ENCODE data around the gene RFX2. TPM values are rescaled to one million over a fixed set of nuclear protein-coding genes. Genes with fewer than 3 reads are reported as not detected.
A peak's percentile ranks its signal among the peaks of the same experiment; 100 is the strongest.
"Not testable (repeated sequence)": the region's sequence is repeated elsewhere in the genome, so short reads cannot be mapped to it uniquely, and the experiment has no call there.

RFX2 gene
- 2.8 and 4.3 TPM in 2 replicates for total RNA-seq

DNA sequence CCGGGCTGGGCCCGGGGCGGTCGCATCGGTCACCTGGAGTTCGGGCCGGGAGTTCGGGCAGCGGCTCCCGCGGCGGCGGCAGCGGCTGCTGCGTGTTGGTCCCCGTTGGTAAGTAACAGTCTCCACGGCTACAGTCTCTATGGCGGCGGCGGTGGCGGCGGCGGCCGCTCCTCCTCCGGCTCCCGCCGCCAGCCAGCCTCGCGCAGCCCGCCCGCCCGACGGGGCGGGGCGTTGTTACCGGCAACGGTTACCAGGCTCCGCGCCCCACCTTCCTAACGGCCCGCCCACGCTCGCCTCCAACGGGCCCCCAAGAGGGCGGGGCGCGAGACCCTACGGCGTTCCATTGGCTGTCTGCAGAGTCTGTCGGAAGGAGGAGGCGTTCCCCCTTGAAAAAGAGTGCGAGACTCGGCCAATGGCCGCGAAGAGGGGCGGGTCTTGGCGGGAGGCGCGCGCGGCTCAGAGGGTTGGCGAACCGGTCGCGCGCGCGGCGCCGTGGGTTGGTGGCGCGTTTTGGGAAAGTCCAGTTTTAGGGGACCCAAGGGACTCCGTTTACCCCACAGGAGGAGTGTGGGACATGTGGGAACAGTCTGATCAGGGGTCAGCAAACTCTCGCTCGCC is at the start of gene RFX2:
Gene RFX2, minus strand, starts transcription at position 141 of the 618 bp plus-strand sequence. CDS start 63,004 bp downstream, outside the sequence.
- DNase-seq (ENCODE audit: low read depth, low spot score) = peak; percentile 95

DNA sequence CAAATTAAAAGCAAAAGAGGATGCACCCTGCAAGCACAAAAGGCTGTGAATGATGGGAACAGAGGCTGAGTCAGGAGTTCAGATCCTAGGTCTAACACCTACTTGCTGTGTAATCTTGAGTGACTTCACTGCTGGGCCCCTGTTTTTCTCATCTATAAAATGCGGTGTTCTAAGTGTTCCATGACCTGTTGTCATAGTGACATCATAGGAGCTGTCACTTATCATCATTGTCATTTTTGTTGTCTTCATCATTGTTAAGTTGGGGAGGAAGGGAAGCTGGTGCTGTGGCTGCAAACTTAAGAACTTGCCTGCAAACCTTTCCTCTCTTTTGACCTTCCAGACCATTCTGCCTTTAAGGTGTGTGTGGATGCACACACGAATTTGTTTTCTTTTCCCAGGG is 45.7 kb upstream of the RFX2 start:
- DNase-seq (ENCODE audit: low read depth, low spot score) = no peak

- no peak for DNase-seq (ENCODE audit: low read depth, low spot score)
Observed at GRCh38 chr19:6150289-6150688, 40.0 kb upstream of the RFX2 start.

GRCh38 chr19:6141217-6141616 is 30.9 kb upstream of the RFX2 start:
- no peak for DNase-seq (ENCODE audit: low read depth, low spot score)

GRCh38 chr19:6138511-6138910 is 28.2 kb upstream of the RFX2 start:
- no peak for DNase-seq (ENCODE audit: low read depth, low spot score)

GRCh38 chr19:6138066-6138465 is 27.8 kb upstream of the RFX2 start:
- no peak for DNase-seq (ENCODE audit: low read depth, low spot score)

DNA sequence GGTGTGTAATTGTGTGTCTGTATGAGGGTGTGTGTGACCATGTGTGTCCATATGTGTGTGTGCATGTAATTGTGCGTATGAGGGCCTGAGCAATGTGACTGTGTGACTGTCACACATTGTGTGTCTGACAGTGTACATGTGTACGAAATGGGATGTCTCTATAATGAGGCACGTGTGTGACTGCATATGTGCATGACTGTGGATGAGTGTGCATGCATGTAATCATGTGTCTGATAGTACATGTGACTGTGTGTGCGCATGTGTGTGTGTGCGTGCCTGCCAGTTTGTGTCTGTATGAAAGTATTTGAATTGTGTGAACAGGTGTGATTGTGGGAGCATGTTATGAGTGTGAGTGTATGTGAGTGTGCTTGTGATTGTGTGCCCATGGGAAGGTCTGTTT is 22.9 kb upstream of the RFX2 start:
- no peak for DNase-seq (ENCODE audit: low read depth, low spot score)

- DNase-seq (ENCODE audit: low read depth, low spot score) = no peak
Observed at GRCh38 chr19:6132482-6132881, 22.2 kb upstream of the RFX2 start.

DNA sequence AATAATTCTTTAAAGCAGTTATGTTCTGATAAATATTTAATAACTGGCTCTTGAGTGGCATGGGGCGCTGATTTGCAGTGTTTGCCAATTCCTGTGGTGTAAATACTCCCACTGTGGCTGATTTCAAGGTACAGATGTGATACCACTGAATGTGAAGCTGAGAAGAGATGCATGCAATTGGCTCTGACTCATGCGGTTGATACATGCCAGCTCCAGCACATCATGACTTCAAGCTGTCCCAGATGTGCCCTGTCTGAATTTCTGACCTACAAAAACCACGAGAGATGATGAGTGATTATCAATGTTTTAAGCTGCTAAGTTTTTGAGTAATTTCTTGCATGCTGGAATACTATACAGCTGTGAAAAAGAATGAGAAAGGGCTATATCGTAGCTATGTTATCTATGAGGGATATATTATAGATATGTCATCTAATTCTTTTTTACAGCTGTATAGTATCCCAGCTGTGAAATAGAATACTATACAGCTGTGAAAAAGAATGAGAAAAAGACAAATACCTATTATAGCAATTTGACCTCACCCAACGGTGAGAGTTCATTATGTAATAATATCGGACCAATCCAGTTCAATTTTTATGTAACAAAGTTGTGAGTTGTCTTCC is 17.5 kb upstream of the RFX2 start:
- no peak for DNase-seq (ENCODE audit: low read depth, low spot score)

GRCh38 chr19:6126335-6126974 is 16.2 kb upstream of the RFX2 start:
- DNase-seq (ENCODE audit: low read depth, low spot score) = peak; percentile 40

DNA sequence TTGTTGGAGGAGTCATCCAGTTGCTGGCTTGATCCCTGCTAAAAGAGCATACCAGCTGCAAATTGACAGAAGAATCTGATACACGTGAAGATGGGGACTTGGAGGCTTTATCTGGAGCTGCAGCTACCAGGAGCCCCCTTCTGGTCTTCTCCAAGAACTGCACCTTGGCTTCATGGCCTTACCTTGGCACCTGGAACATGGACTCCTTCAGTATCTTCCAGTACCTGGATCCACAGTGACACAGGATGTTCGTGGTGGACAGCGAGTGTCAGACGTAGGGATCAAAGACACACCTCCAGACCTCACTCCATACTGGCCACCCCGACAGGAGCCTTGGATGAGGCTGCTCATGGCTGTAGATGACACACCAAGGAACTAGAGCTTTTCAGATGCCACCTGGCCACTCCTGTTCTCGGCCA is 15.3 kb upstream of the RFX2 start:
- peak; percentile 44 for DNase-seq (ENCODE audit: low read depth, low spot score)

- no peak for DNase-seq (ENCODE audit: low read depth, low spot score)
Observed at GRCh38 chr19:6119031-6119430, 8.7 kb upstream of the RFX2 start.

- DNase-seq (ENCODE audit: low read depth, low spot score) = no peak
Observed at GRCh38 chr19:6118043-6118442, 7.7 kb upstream of the RFX2 start.

- DNase-seq (ENCODE audit: low read depth, low spot score) = no peak
Observed at GRCh38 chr19:6117534-6117933, 7.2 kb upstream of the RFX2 start.

DNA sequence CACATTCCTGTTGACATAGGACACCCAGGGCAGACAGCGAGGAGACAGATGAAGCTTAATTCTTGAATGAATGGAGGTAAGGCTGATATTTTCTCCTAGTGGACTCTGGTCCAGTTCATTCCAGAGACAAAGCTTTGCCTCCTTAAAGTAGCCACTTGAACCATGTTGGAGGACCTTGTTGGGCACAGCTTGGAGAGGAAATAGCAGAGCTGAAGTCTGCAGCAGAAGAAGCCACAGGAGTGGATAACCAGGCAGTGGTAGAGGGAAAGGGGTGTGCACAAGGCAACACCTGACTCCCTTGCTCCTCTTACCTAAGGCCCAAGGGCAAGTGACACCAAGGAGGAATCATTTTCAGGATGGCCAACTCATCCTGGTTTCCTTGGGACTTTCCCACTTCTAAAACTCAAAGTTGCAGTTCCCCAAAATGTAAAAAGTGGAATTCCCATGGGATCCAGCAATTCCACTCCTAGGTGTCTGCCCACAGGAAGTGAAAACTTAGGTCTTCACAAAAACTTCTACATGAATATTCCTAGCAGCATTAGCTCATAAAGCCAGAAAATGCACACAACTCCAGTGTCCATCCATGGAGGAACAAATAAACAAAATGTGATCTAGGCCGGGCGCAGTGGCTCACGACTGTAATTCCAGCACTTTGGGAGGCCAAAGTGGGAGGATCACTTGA is 6.6 kb upstream of the RFX2 start:
- no peak for DNase-seq (ENCODE audit: low read depth, low spot score)

- no peak for DNase-seq (ENCODE audit: low read depth, low spot score)
Observed at GRCh38 chr19:6115992-6116391, 5.7 kb upstream of the RFX2 start.

DNA sequence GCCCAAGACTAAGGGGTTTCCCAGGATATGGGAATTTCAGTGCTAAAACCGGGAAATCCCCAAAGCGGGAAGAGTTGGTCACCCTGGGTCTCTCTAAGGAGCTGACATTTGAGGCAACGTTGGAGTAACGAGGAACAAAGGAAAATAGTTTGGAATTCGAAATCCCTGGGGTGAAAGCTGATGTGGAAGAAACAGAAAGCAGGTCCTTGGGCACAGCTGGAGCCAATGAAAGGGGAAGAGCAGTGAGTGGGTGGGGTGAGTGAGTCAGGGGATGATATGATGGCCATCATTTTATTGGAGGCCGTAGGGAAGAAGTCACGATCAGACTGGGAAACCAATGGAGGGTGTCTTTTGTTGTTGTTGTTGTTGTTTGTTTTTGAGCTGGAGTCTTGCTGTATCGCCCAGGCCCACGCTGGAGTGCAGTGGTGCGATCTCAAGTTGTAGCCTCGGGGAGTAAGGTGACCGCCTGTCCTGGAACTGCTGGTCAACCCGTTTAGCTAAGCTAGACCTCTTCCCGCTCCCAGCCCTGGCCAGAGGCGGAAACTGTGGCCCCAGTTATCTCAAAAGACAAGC is 3.4 kb upstream of the RFX2 start:
- no peak for DNase-seq (ENCODE audit: low read depth, low spot score)

DNA sequence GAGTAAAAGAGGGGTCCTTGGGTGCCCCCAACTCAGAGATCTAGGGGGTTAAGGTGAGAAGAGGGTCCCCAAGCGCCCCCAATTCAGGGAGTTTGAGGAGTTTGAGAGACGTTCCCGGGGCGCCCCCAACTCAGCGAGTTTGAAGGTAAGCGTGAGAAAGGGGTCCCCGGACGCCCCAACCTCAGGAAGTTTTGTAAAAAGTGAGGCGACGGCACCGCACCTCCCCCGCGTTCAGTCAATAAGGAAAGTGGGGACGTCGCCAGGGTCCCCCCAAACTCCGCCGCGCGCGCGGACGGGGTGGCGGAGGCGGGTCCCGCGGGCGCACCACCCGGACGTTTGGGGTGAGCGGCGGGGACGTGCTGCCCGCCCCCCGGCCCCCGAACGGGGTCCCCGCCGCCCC is 353 bp downstream of the RFX2 start:
- no peak for DNase-seq (ENCODE audit: low read depth, low spot score)

DNA sequence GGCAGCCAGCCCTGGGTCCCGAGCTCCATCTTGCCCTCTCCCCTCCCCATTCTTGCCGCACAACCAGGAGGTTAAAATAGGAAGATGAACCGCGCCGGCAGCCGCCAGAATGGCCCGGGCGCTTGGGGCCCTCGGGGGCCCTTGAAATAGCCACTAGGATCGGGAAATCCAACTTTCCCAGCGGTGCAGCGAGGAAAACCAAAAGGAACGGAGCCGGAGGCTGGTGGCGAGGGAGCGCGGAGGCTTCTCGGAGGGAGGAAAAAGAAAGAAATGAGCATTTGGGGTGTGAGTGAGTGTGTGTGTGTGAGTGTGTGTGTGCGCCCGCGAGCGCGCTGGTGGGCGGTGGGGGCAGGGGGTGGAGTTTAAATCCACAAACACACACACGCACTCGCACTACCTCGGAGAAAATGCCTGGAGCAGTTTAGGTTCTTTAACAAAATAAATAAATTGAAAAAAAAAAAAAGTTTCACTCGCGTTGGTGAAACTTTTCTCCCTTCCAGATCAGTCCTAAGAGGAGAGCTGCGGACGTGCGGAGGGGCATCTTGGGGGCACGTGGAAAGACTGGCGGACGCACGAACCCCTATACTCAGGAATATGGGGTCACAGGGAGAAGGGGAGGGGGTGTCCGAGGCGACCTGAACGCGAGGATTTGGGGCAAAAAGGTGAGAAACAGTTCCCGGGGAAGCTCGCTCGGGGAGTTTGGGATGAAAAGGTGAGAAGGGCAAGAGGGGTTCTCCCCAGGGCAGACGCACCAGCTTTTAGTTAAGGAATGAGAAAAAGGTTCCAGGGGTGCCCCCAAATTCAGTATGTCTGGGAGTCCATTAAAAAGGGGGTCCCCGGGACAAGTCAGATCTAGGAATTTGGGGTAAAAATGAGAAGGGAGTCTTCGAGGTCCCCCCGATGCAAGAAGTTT is 1.3 kb downstream of the RFX2 start:
- no peak for DNase-seq (ENCODE audit: low read depth, low spot score)

DNA sequence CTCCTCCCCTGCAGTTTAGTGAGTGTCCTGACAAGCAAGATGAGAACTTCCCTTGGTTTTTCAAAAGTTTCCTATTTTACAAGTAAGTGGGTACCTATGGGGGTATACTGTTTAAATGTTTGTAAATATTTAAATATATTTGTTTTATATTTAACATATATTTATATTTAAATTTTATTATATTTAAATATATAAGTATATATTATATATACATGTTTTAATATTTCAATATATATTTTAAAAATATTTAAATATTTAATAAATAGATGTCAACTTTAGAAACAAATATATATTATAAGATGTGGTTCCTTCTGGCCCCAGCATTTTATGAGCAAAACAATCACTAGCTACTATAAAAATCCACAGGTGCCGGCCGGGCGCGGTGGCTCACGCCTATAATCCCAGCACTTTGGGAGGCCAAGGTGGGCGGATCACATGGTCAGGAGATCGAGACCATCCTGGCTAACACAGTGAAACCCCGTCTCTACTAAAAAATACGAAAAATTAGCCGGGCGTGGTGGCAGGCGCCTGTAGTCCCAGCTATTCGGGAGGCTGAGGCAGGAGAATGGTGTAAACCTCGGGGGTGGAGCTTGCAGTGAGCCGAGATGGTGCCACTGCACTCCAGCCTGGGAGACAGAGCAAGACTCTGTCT is 3.5 kb downstream of the RFX2 start:
- DNase-seq (ENCODE audit: low read depth, low spot score) = not testable (repeated sequence)
